GM18907 (cell line): Measurements from ENCODE around the gene PAQR6.

Experiments used
- ATAC-seq: cut with Tn5 transposase; IDR thresholded peaks from one replicate; pipeline ENCODE4 v1.9.1; 2021; ENCODE audit warnings: mild to moderate bottlenecking, moderate library complexity; ENCODE audit not compliant: unreplicated experiment

Gene PAQR6

GRCh38 chr1:156266051-156266450, 18.2 kb upstream of the PAQR6 start:
- no peak for ATAC-seq

- ATAC-seq, result no peak
These were observed 15.4 kb upstream of the PAQR6 start for GRCh38 chr1:156263288-156263655.

GRCh38 chr1:156262461-156263287, 14.8 kb upstream of the PAQR6 start:
- no peak for ATAC-seq

- no peak for ATAC-seq
These were observed 13.0 kb upstream of the PAQR6 start for GRCh38 chr1:156260896-156261295.

GRCh38 chr1:156259805-156260204, 11.9 kb upstream of the PAQR6 start:
- ATAC-seq, result no peak

GRCh38 chr1:156258859-156259258, 11.0 kb upstream of the PAQR6 start:
- no peak for ATAC-seq

GRCh38 chr1:156257711-156258110, 9.9 kb upstream of the PAQR6 start:
- no peak for ATAC-seq

GRCh38 chr1:156253634-156254033, 5.8 kb upstream of the PAQR6 start:
- no peak for ATAC-seq

GRCh38 chr1:156251527-156251926, 3.7 kb upstream of the PAQR6 start:
- no peak for ATAC-seq

- no peak for ATAC-seq
These were observed 1.7 kb upstream of the PAQR6 start for GRCh38 chr1:156249593-156249992.

GRCh38 chr1:156248323-156248683, 447 bp upstream of the PAQR6 start:
- ATAC-seq, result no peak

GRCh38 chr1:156246781-156247459, 936 bp downstream of the PAQR6 start:
- no peak for ATAC-seq

- no peak for ATAC-seq
These were observed 1.5 kb downstream of the PAQR6 start for GRCh38 chr1:156246241-156246780.

- ATAC-seq, result no peak
These were observed 2.2 kb downstream of the PAQR6 start for GRCh38 chr1:156245451-156246232.

- ATAC-seq, result no peak
These were observed 3.1 kb downstream of the PAQR6 start for GRCh38 chr1:156244712-156245111.

- no peak for ATAC-seq
These were observed 3.7 kb downstream of the PAQR6 start for GRCh38 chr1:156244126-156244525.

- ATAC-seq, result no peak
These were observed 5.1 kb downstream of the PAQR6 start for GRCh38 chr1:156242738-156243137.

GRCh38 chr1:156241926-156242325, 5.9 kb downstream of the PAQR6 start, which contains the start of gene BGLAP:
BGLAP (plus strand) TSS chr1:156242184; CDS start chr1:156242232, 48 bp downstream.
- no peak for ATAC-seq

- ATAC-seq, result no peak
These were observed 6.5 kb downstream of the PAQR6 start for GRCh38 chr1:156241311-156241811.

- no peak for ATAC-seq
These were observed 9.6 kb downstream of the PAQR6 start for GRCh38 chr1:156238248-156238647.

GRCh38 chr1:156236164-156236563, 11.7 kb downstream of the PAQR6 start:
- ATAC-seq, result no peak
